Right ventricle myocardium superior (tissue), 1 donor: ENCODE measurements around the gene TRIM51. TPM values are rescaled to one million over a fixed set of nuclear protein-coding genes. Genes with fewer than 3 reads are reported as not detected.

ENCODE experiments used
- total RNA-seq: library from RNA; stranded (reverse); fragmentation: NEBNext Ultra II Directional; extraction: Animal tissue kit (Norgen Biotek cat#: 25700); gene quantifications from one replicate; pipeline ENCODE4 v1.2.1, GENCODE V29; 2021
- donor health status: DM: no; HTN: yes; CAD: no; lungs with severe emphysema.

Gene TRIM51
- total RNA-seq, 1 donor from 2014 or later = not detected

Other genes starting within 250 kb of the TRIM51 start
- gene OR4P4, start 248.2 kb upstream of the TRIM51 start, total RNA-seq = not detected
- gene OR4S2, start 235.0 kb upstream of the TRIM51 start, total RNA-seq = not detected
- gene OR4C6, start 221.1 kb upstream of the TRIM51 start, total RNA-seq = not detected
- gene OR5D13, start 109.9 kb upstream of the TRIM51 start, total RNA-seq = not detected
- gene OR5D14, start 87.7 kb upstream of the TRIM51 start, total RNA-seq = not detected
- gene OR5L1, start 71.9 kb upstream of the TRIM51 start, total RNA-seq = not detected
- gene OR5D18, start 63.7 kb upstream of the TRIM51 start, total RNA-seq = not detected
- not detected for gene OR5L2, start 56.1 kb upstream of the TRIM51 start, total RNA-seq
- not detected for gene OR5D16, start 44.5 kb upstream of the TRIM51 start, total RNA-seq
- gene OR5W2, start 31.3 kb downstream of the TRIM51 start, total RNA-seq = not detected
- gene OR5I1, start 53.1 kb downstream of the TRIM51 start, total RNA-seq = not detected
- not detected for gene OR10AG1, start 86.6 kb downstream of the TRIM51 start, total RNA-seq
- not detected for gene OR5F1, start 111.3 kb downstream of the TRIM51 start, total RNA-seq
- not detected for gene OR5AS1, start 144.4 kb downstream of the TRIM51 start, total RNA-seq
- not detected for gene OR8I2, start 210.0 kb downstream of the TRIM51 start, total RNA-seq
- gene OR8H2, start 220.4 kb downstream of the TRIM51 start, total RNA-seq = not detected
- gene OR8H3, start 239.1 kb downstream of the TRIM51 start, total RNA-seq = not detected